SKM-1 treated with dmso at 0.1 percent for 144 hours (cell line): ENCODE results near the gene SERPINA7.
"Not testable (repeated sequence)": the region's sequence is repeated elsewhere in the genome, so short reads cannot be mapped to it uniquely, and the experiment has no call there.

Experiments
- DNase-seq: peaks from one replicate; lab custom pipeline; 2025; ENCODE audit not compliant: unreplicated experiment; lab: John Stamatoyannopoulos, UW

Gene SERPINA7

GRCh38 chrX:106038625-106039024 is at the start of gene SERPINA7:
TSS of gene SERPINA7 (minus strand) at chrX:106038727. CDS start at chrX:106037058, 1,669 bp downstream.
- DNase-seq: no peak

- no peak for DNase-seq
Observed at GRCh38 chrX:106069048-106069447, 30.5 kb upstream of the SERPINA7 start.

DNA sequence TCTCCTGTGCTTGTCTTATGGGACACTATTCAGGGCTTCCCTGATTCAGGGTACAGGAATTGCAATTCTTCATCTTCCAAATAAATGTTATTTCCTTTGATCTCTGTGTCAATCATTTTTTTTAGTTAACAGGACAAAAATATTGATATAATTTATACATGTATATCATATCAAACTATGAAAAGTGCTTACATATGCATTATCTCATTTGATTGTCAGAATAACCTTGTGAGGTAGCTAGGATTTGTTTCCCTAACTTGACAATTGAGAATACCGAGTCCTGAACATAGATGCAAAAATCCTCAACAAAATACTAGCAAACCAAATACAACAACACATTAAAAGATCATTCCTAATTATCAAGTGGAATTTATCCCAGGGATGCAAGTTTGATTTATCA is 11.5 kb upstream of the SERPINA7 start:
- DNase-seq: no peak

DNA sequence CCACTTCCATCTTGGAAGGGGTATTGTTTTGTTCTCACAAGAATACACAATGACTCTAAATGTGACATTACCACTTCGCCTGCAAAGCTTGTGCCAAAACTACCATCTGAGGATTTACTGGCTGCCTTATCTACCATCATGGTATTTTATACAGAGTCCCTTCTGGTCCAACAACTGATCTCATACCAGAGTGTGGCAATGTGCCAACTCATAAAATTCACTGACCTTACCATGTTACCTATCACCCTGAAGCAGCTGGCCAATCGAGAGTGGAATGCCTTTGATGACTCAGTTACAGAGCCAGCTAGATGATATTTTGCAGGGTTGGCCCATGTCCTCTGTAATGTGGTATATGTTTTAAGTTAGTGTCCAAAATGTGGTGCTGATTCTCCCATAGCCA is 3.8 kb upstream of the SERPINA7 start:
- DNase-seq: no peak

GRCh38 chrX:106040861-106041260 is 2.3 kb upstream of the SERPINA7 start:
- DNase-seq: no peak

DNA sequence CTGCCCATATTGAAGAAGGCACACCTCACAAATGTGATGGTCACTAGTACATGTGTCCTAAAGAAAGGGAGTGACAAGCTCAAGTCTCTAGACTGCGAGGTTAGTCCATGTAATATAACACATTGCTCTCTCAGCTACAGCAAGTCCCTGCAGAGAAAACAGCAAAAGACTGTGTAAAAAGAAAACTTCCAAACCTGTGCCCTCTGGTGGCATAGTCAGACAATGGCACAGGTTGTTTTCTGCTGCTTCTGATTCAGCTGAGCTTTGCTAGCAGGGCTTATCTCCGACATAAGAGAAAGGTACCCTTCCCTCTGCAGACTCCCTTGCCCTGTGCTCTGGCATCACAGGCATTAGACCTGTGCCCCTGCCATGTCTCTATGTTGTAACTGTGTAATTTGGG is 1.4 kb upstream of the SERPINA7 start:
- no peak for DNase-seq

DNA sequence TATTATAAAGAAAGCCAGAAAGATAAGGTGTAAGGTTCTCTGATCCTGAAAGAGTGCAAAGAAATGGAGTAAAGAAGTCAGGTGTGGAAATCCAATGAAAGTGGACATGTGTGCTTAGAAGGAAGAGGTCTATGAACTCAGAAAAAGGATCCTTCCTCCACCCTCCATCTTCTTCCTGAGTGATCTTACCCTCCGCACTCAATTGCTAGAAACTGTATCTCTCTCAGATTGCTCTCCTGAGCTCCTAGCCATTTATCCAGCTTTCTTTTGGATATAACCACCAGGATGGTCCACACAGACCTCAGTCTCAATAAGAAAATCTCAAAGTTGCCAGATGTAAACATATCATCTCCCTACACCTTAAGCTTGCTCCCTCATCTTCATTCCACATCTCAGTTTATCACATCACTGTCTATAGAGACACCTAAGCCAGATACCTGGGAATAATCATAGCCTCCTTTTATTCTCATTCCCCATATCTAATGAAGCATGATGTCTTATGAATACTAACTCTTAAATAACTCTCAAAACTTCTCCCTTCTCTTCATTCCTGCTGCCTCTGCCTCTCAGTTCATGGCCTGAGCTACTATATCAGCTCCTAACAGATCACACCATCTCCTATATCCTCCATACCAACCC is 573 bp downstream of the SERPINA7 start:
- no peak for DNase-seq

DNA sequence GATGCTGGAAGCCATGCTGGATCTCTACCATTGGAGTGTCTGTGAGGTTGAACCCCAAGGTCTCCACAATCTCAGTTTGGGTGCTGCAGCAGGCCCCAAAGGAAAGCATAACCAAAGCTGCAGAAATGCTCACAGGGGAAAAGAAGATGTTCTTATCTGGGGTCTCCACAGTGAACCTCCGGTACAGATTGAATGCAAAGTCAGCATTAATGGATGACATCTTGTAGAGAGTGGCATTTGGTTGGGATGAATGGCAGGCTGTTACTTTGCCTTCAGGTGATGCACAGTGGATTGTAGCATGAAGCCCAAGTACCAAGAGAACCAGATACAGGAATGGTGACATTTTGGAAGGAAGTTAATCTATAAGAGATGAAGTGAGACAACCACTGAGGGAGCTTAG is 1.8 kb downstream of the SERPINA7 start:
- no peak for DNase-seq

DNA sequence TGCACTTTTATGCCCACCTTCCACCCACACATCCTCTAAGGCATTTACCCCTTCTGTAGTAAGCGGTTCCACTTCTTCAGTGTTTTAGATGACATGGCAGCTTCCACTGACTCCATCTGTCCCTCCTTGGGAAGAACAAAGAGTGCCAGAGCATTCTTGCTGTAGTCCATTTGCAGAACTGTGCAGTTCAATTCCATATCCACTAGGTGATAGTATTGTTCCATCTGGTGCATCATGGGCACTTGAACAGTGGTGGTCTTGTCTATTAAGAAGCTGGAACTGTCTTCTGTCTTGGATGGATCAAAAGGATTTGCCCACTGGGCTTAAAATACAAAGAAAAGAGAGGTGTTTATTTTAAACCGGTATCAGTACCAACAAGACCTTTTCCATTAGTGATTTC is 3.5 kb downstream of the SERPINA7 start:
- no peak for DNase-seq

DNA sequence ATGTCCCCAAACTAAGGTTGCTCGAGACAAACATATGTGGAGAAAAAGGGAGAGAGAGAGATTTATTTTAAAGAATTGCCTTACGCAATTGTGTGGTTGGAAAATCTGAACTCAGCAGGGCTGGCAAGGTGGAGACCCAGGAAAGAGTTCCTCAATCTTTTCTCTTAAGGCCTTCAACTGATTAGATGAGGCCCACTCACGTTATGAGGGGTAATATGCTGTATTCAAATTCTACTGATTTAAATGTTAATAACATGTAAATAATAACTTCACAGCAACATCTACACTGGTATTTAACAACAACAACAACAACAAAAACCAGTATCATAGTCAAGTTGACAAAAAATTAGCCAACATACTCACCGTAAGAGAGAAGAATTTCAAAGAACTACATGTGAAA is 14.6 kb downstream of the SERPINA7 start:
- DNase-seq: no peak

DNA sequence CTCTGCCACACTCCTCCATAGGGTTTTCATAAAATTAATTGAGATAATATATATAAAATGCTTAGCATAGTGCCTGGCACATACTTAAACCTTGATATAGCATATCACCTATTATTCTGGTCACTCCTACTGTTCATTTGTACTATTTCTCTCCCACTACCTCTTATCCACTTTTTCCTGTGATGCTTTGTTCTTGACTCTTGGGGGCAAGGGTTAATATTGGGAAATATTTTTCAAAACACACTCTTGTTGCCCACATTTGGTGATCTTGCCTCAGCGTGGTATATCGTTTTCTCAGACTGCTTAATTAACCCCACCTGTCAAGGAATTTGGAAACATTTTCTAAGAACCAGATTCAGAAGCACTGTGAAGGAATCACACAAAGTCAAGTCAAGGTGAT is 16.3 kb downstream of the SERPINA7 start:
- no peak for DNase-seq

- DNase-seq: no peak
Observed at GRCh38 chrX:106014119-106014775, 24.3 kb downstream of the SERPINA7 start.

GRCh38 chrX:106009145-106009544 is 29.4 kb downstream of the SERPINA7 start:
- DNase-seq: no peak

GRCh38 chrX:106007815-106008214 is 30.7 kb downstream of the SERPINA7 start:
- DNase-seq: no peak

GRCh38 chrX:106005684-106006083 is 32.8 kb downstream of the SERPINA7 start:
- DNase-seq: no peak

- DNase-seq: not testable (repeated sequence)
Observed at GRCh38 chrX:106000609-106001008, 37.9 kb downstream of the SERPINA7 start.

- DNase-seq: no peak
Observed at GRCh38 chrX:106000203-106000602, 38.3 kb downstream of the SERPINA7 start.

GRCh38 chrX:105999294-105999693 is 39.2 kb downstream of the SERPINA7 start:
- no peak for DNase-seq

DNA sequence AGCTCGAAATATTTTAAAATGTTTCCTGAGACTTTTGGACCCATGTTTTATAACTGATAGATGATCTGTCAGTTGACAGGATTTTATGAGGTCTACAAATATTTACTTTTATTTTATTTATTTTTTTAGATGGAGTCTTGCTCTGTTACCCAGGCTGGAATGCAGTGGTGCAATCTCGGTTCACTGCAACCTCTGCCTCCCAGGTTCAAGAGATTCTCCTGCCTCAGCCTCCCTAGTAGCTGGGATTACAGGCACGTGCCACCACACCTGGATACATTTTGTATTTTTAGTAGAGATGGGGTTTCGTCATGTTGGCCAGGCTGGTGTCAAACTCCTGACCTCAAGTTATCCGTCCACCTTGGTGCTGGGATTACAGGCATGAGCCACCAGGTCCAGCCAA is 50.0 kb downstream of the SERPINA7 start:
- not testable (repeated sequence) for DNase-seq
